IMR-90 (cell line): Measurements from ENCODE around the gene ARL10. TPM values are rescaled to one million over a fixed set of nuclear protein-coding genes. Genes with fewer than 3 reads are reported as not detected.

Experiments
- ATAC-seq: fragments of 200-7000 bp; cut with Tn5 transposase; 2 replicates; pipeline ENCODE4 v1.9.1; 2020; ENCODE audit warnings: low read depth, mild to moderate bottlenecking, moderate library complexity
- BruUV-seq: library from RNA; stranded (reverse); fragments of 400-500 nt; replicated peaks from 2 replicates; lab custom pipeline; 2021; lab: Mats Ljungman, UMichigan
- CTCF ChIA-PET: fragments of 300-600 bp; formaldehyde crosslinking; extraction: SDS; loops from one replicate; lab custom pipeline; 2021; ENCODE audit warnings: antibody characterized with exemption; lab: Yijun Ruan, JAX
- POLR2A ChIA-PET: fragments of 300-600 bp; sonication (Branson Sonifier 250); formaldehyde crosslinking; loops from one replicate; lab custom pipeline; 2022; ENCODE audit warnings: antibody characterized with exemption; ENCODE audit not compliant: unreplicated experiment; lab: Charles Lee
- DNase-seq: peaks from one replicate; pipeline ENCODE4 v3.0.0; 2013
- H2AFZ ChIP-seq: replicated peaks from 2 replicates; pipeline ENCODE3; 2013; ENCODE audit warnings: low read length, mild to moderate bottlenecking; ENCODE audit not compliant: poor library complexity
- H2AK5ac ChIP-seq: 2 replicates; pipeline ENCODE4 v1.6.1; 2013; ENCODE audit warnings: low read depth, low read length, inconsistent platforms
- H2AK9ac ChIP-seq: replicated peaks from 2 replicates; pipeline ENCODE3; 2013; ENCODE audit warnings: mild to moderate bottlenecking, low read depth, low read length, moderate library complexity; ENCODE audit not compliant: poor library complexity
- H2BK120ac ChIP-seq: 2 replicates; pipeline ENCODE4 v1.6.1; 2013; ENCODE audit warnings: low read depth, low read length, inconsistent platforms
- H2BK15ac ChIP-seq: 3 replicates; pipeline ENCODE4 v1.6.1; 2013; ENCODE audit warnings: low read depth, low read length, inconsistent platforms
- H2BK20ac ChIP-seq: 2 replicates; pipeline ENCODE4 v1.6.1; 2013; ENCODE audit warnings: low read depth, mild to moderate bottlenecking, inconsistent platforms, low read length, moderate library complexity
- H2BK5ac ChIP-seq: 2 replicates; pipeline ENCODE4 v1.6.1; 2013; ENCODE audit warnings: mild to moderate bottlenecking, low read depth, low read length, inconsistent platforms; ENCODE audit not compliant: poor library complexity, severe bottlenecking
- H3K14ac ChIP-seq: replicated peaks from 2 replicates; pipeline ENCODE4 v1.6.1; 2013; ENCODE audit warnings: low read depth, low read length, inconsistent platforms
- H3K18ac ChIP-seq: 2 replicates; pipeline ENCODE4 v1.6.1; 2013; ENCODE audit warnings: low read depth, low read length, control low read depth
- H3K23ac ChIP-seq: 2 replicates; pipeline ENCODE4 v1.6.1; 2013; ENCODE audit warnings: low read depth, low read length, inconsistent platforms
- H3K27ac ChIP-seq: 2 replicates; pipeline ENCODE4 v1.5.1; 2013; ENCODE audit warnings: mild to moderate bottlenecking, control low read depth, low read length; ENCODE audit not compliant: insufficient read depth
- H3K27me3 ChIP-seq: 2 replicates; pipeline ENCODE4 v1.6.1; 2013; ENCODE audit warnings: low read length; ENCODE audit not compliant: control insufficient read depth, insufficient read depth
- H3K36me3 ChIP-seq: 2 replicates; pipeline ENCODE4 v1.6.1; 2013; ENCODE audit warnings: low read length, mixed read lengths; ENCODE audit not compliant: control insufficient read depth, insufficient read depth
- H3K4ac ChIP-seq: 2 replicates; pipeline ENCODE4 v1.6.1; 2013; ENCODE audit warnings: low read depth, low read length, inconsistent platforms
- H3K4me1 ChIP-seq: 2 replicates; pipeline ENCODE4 v1.6.1; 2013; ENCODE audit warnings: low read length, mixed read lengths; ENCODE audit not compliant: control insufficient read depth, insufficient read depth
- H3K4me2 ChIP-seq: 2 replicates; pipeline ENCODE4 v1.6.1; 2013; ENCODE audit warnings: low read depth, mild to moderate bottlenecking, control low read depth, low read length, moderate library complexity
- H3K4me3 ChIP-seq: 2 replicates; pipeline ENCODE4 v1.5.1; 2013; ENCODE audit warnings: low read depth, mild to moderate bottlenecking, control low read depth, low read length, moderate library complexity; ENCODE audit not compliant: insufficient read depth
- H3K56ac ChIP-seq: 2 replicates; pipeline ENCODE4 v1.6.1; 2013; ENCODE audit warnings: low read length, inconsistent platforms; ENCODE audit not compliant: insufficient read depth; ENCODE audit errors: extremely low read depth
- H3K79me1 ChIP-seq, 2 experiments: 2 replicates each; pipeline ENCODE4 v1.6.1; 2013; ENCODE audit warnings: low read length in 2 of 2, inconsistent platforms in 1 of 2, low read depth in 1 of 2
- H3K9ac ChIP-seq: 2 replicates; pipeline ENCODE4 v1.6.1; 2013; ENCODE audit warnings: low read depth, low read length, control low read depth
- H3K9me1 ChIP-seq: 2 replicates; pipeline ENCODE4 v1.6.1; 2013; ENCODE audit warnings: low read length, inconsistent platforms; ENCODE audit not compliant: insufficient read depth
- H3K9me3 ChIP-seq: 2 replicates; pipeline ENCODE4 v1.6.1; 2013; ENCODE audit warnings: low read length; ENCODE audit not compliant: control insufficient read depth, insufficient read depth
- H4K20me1 ChIP-seq: 2 replicates; pipeline ENCODE4 v1.6.1; 2013; ENCODE audit warnings: low read length, inconsistent platforms; ENCODE audit not compliant: insufficient read depth
- H4K5ac ChIP-seq: 2 replicates; pipeline ENCODE4 v1.6.1; 2013; ENCODE audit warnings: mild to moderate bottlenecking, low read depth, low read length, control low read depth
- H4K8ac ChIP-seq, 2 experiments: 2 replicates each; pipeline ENCODE4 v1.6.1; 2013; ENCODE audit warnings: low read depth in 2 of 2, low read length in 2 of 2, control low read depth in 1 of 2, inconsistent platforms in 1 of 2
- H4K91ac ChIP-seq: 2 replicates; pipeline ENCODE4 v1.6.1; 2013; ENCODE audit warnings: low read depth, low read length, inconsistent platforms; ENCODE audit not compliant: insufficient read depth
- MAFK ChIP-seq: IDR thresholded peaks from 2 replicates; pipeline ENCODE4 v1.6.1; 2012; ENCODE audit warnings: low read depth, low read length, improper control_type of control experiment
- SMC3 ChIP-seq: fragments of 150-350 bp; IDR thresholded peaks from 2 replicates; pipeline ENCODE4 v1.6.1; 2016; ENCODE audit warnings: low read depth, mild to moderate bottlenecking, antibody characterized with exemption, low read length, moderate library complexity
- USF2 ChIP-seq: fragments of 150-350 bp; IDR thresholded peaks from 2 replicates; pipeline ENCODE4 v1.6.1; 2017; ENCODE audit warnings: mild to moderate bottlenecking, antibody characterized with exemption, low read length, low read depth
- WGBS, 2 experiments: methylation state at CpG; one replicate each; pipeline versions ENCODE4 v1.1.5 to v1.1.7; 2013; ENCODE audit warnings: missing lambda C conversion rate in 2 of 2; ENCODE audit not compliant: insufficient read length in 1 of 2; ENCODE audit errors: extremely low coverage in 2 of 2; 5-methylcytosine and 5-hydroxymethylcytosine counted together
- dilution Hi-C: fragments of 300-500 bp; cut with HindIII; formaldehyde crosslinking; loops from one replicate; pipeline ENCODE4 v1.14.3; 2018; ENCODE audit warnings: low sequenced_read_pairs; ENCODE audit not compliant: unreplicated experiment
- in situ Hi-C: fragments of 300-500 bp; cut with MboI; formaldehyde crosslinking; loops from 3 replicates; pipeline ENCODE4 v1.14.3; 2019; ENCODE audit warnings: low sequenced_read_pairs, inconsistent platforms, mixed read lengths
- intact Hi-C: fragments of 100-400 bp; cut with micrococcal nuclease; formaldehyde crosslinking; loops from 2 replicates; pipeline ENCODE4 v1.10.0; 2022
- polyA plus RNA-seq, 3 experiments: library from polyadenylated mRNA; depleted of rRNA; stranded (reverse); fragments of >200 nt; gene quantifications; 2 replicates each; pipeline ENCODE4 v1.2.3, GENCODE V29; 2012; ENCODE audit warnings: low replicate concordance in 1 of 3
- total RNA-seq: library from RNA; depleted of rRNA; stranded (reverse); fragments of >200 nt; gene quantifications from 2 replicates; pipeline ENCODE4 v1.2.3, GENCODE V29; 2012

Gene ARL10
- total and polyA plus RNA-seq, 2 of the 4 experiments (the other 2 are of a cell fraction) = 3.6 to 6.0 TPM

- Histone ChIP-seq H2BK5ac (no peak overlapping the region), H4K91ac (no peak overlapping the region), H2AFZ (no peak overlapping the region), H2BK120ac (no peak overlapping the region), H3K56ac (no peak overlapping the region), H3K9ac (no peak overlapping the region), H3K4me3 (no peak overlapping the region), H4K8ac (no peak overlapping the region), H2BK15ac (no peak overlapping the region), H4K20me1 (no peaks in the 10 kb centered on the region), H3K9me3 (no peaks in the 10 kb centered on the region), H2AK5ac (no peak overlapping the region), H2AK9ac (no peak overlapping the region), H3K4me1 (no peaks in the 10 kb centered on the region), H2BK20ac (no peak overlapping the region), H3K27ac (no peak overlapping the region), H3K9me1 (no peaks in the 10 kb centered on the region; the same call in 1 of the 2 replicates), H3K79me1 (peaks cover 4 to 5% of the 10 kb centered on the region in 2 experiments), H4K5ac (no peak overlapping the region), H3K4ac (no peak overlapping the region), H3K27me3 (no peaks in the 10 kb centered on the region), H3K23ac (no peak overlapping the region), H3K14ac (no peak overlapping the region), H3K4me2 (no peak overlapping the region), H3K36me3 (peaks cover 35% of the 10 kb centered on the region), H3K18ac (no peak overlapping the region)
- dilution Hi-C loops = no loop called here
- in situ Hi-C loops = no loop called here
- CTCF ChIA-PET = interaction anchor here (0.9 kb wide), 1 partner anchor 642 kb away, joined by 3 read pairs; no protein-coding TSS in a partner anchor
- TF ChIP-seq SMC3 = no peak
- no peak for TF ChIP-seq MAFK
- TF ChIP-seq USF2 = no peak
- WGBS, 2 experiments = 96% methylated on average over 8 of the region's 13 CpGs; no CpG with 5 or more reads in 1 of the 2 experiments
- POLR2A ChIA-PET = no interaction called here
- no peak for ATAC-seq
- no TSS peak for BruUV-seq
- intact Hi-C loops = no loop called here
- DNase-seq = no peak
Observed at GRCh38 chr5:176371621-176372539, 6.6 kb downstream of the ARL10 start.
